ENCODE results near the gene BPIFA3.

GRCh38 chr20:33188421-33188820 lies 28.7 kb upstream of the BPIFA3 start:
- no peak for TF ChIP-seq CTCF (conservative IDR thresholded peaks at IDR 0.05)
- TF ChIP-seq EZH2 (IDR thresholded peaks at IDR 0.05; ENCODE audit: low read depth): no peak
